GM19351 (cell line): ENCODE data around the gene CGB2.
"Not testable (repeated sequence)": the region's sequence is repeated elsewhere in the genome, so short reads cannot be mapped to it uniquely, and the experiment has no call there.

Experiments
- ATAC-seq: cut with Tn5 transposase; IDR thresholded peaks from one replicate; pipeline ENCODE4 v1.9.1; 2021; ENCODE audit warnings: mild to moderate bottlenecking, moderate library complexity; ENCODE audit not compliant: unreplicated experiment

CGB2 gene

DNA sequence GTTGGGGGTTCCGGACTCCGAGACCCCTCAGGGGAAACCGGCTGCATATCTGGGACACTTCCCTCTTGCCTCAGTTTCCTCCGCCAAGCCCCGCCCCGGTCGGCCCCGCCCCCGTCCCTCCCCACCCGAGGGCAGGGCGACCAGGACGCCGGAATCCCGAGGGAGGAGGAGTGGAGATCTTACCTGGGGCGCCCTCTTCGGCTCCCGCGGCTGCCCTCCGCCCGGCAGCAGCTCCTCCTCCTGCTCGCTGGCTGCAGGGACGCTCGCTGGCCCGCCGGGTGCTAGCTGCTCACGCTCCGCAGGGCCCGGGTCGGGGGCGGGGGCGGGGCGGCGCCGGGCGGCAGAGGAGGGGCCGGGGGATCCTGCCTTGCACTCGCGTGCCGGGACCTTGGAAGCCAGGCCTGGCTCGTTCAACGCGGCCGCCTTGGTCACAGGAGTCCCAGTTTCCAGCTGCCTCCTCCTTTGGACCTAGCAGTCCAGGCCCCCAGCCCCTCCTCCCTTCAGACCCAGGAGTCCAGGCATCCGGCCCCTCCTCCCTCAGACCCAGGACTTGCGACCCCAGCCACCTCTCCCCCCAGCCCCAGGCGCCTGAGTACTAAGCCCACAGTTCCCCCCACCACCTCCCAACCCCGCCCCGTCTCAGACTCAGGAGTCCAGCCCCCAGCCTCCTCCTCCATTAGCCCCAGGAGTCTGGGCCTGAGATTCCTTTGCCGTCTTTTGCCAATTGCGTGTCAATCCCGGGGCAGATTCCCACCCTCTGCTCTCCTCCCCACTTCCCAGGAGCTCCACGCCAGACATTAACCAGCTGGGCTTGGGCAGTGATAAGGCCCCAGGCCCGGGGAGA lies 33.3 kb downstream of the CGB2 start, which contains the start of gene NTF4:
TSS of gene NTF4 (minus strand) at position 51 of the 844 bp plus-strand sequence. CDS start 2,821 bp downstream, outside the sequence.
- no peak for ATAC-seq

DNA sequence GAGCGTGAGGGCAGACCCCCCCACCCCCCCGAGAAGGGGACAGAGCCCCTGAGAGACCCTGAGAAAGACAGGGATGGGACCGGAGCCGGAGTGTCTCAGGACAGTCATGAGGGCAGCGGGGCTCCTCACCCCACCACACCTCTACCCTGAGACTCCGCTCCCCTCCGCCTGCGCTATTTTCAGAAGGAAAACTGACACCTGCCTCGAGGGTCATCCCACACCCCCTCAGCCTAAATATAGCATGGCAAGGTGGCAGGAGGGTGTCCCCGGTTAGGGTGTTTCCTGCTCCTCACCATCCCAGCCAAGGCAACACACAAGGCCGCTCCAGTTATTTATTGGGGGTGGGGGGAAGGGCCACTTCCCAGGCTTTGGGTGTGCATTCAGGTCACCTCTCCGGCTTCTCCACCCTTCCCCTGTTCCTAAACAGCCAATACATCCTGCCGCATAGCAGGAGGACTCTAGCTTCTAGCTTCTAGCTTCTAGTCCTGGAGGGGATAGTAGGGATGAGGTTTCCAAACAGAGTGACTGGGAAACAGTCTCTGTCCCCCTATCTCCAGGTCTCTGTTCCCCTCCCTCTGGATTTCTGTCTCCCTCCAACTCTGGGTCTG lies 34.3 kb downstream of the CGB2 start:
- ATAC-seq, result no peak

DNA sequence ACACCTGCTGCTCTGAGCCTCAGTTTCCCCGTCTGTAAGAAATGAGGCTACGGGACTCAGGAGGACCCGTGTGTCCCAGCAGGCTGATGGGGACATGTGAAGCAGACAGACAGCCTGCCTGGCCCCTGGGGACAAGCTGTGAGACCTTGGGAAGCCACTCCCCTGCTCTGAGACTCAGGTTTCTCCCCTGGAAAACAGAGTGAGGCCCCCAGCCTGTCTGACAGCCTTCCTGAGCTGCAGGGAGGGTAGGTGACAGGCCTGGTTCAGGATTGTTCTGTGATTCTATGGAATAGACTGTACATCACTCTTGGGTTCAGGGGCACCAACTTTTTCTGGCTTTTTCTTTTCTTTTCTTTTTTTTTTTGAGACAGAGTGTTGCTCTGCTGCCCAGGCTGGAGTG lies 35.9 kb downstream of the CGB2 start:
- ATAC-seq, result no peak

DNA sequence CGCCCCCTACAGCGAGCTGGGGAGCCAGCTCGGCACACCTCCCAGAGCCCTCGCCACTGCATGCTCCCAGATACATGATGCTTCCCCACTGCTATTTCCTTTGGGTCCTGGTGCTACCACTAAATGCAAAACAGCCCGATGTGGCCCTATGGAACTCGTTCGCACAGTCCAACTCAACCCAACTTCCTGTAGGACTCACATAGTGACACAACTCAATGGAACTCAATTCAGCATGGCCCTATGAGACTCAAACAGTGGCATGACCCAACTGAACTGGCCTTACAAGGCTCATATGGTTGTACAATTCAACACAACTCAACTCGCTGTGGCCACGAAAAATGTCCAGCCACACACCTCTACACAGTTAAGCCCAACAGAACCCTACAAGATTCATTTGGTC lies 37.3 kb downstream of the CGB2 start:
- no peak for ATAC-seq

DNA sequence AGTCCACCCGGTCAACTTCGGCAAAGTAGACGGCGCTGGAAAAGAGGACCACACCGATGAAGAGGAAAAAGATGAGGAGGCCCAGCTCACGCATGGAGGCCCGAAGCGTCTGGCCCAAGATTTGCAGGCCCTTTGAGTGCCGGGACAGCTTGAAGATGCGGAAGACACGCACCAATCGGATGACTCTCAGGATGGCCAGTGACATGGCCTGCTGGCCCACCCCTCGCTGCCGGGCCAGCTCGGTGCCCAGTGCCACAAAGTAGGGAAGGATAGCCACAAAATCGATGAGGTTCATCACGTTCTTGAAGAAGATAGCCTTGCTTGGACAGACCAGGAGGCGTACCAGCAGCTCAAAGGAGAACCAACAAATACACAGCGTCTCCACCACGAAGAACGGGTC lies 38.7 kb downstream of the CGB2 start:
- ATAC-seq, result no peak

DNA sequence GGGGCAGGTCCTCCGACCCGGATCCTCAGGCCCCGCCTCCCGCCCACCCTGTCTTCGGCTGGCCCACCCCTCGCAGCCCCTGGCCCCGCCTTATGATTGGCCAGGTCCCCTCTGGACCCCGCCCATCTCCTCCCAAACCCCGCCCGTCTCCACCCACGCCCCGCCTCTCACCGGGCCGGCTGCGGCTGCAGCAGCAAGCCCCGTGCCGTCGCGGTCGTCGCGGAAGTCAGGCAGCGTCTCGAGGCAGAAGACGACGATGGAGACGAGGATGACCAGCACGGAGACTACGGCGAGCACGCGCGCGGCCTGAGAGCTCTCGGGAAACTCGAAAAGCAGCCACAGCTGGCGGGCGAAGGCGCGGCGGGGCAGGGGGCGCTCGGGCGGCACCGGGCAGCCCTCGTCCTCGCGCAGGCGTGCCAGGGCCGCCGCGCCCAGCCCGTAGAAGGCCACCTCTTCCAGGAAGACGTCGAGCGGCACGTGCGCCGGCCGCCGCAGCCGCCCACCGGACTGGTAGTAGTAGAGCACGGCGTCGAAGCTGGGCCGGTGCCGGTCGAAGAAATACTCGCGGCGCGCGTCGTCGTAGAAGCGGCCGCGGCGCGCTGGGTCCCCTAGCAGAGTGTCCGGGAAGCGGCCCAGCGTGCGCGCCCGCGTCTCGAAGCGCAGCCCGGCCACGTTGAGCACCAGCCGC lies 40.3 kb downstream of the CGB2 start:
- no peak for ATAC-seq

DNA sequence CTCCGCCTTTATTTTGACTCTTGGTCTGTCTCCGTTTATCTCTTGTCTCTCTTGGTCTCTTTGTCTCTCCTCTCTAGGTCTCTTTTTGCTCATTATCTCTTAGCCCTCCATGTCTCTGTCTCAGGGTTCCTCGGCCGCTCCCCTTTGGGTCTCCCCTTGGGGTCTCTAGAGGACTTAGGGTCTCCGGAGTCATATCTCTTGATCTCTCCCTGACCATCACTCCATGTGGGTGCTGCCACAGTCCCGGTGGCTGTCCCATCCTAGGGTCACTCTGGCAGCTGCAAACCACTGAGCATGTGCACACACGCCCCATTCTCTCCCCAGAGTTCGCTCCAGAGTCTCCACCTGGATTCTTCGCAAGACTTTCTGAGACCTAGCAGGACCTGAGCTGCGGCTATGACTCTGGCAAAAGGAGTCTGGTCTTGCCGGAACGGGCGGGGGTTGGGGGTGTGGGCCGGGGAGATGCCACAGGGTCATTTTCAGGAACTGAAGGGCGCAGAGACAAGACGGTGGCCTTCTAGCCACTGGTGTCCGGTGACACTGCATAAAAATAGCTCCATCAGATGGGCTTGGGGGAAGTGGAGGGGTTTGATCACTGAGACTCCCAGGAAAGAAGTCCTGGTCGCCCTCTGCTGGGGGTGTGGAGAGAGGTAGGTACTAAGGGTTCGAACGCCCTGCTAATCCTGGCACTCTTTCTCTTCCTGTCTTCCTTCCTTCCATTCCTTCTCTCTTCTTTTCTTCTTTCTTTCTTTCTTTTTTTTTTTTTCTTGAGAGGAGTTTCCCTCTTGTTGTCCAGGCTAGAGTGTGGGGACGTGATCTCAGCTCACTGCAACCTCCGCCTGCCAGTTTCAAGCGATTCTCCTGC lies 42.1 kb downstream of the CGB2 start:
- ATAC-seq, result no peak

DNA sequence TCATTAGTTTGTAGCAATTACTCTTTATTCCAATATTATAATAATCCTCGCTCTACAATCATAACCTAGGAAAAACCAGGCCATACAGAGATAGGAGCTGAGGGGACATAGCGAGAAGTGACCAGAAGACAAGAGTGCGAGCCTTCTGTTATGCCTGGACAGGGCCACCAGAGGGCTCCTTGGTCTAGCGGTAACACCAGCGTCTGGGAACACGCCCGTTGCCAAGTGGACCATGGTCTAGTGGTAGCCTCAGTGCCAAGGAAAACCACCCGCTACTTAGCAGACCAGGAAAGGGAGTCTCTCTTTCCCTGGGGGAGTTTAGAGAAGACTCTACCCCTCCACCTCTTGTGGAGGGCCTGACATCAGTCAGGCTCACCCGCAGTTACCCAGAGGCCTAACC lies 43.2 kb downstream of the CGB2 start:
- not testable (repeated sequence) for ATAC-seq

DNA sequence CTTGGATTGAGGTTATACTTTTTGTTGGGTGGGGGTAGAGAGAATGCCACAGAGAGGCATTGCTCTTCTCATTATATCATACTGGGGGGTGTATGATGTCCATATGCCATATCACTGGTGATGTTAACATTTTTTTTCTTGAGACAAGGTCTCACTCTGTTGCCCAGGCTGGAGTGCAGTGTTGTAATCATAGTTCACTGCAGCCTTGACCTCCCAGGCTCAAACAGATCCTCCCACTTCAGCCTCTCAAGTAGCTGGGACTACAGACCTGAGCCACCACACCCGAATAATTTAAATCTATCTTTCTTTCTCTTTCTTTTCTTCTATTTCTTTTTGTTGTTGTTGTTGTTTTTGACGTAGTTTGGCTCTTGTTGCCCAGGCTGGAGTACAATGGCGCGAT lies 48.7 kb downstream of the CGB2 start:
- ATAC-seq, result no peak

DNA sequence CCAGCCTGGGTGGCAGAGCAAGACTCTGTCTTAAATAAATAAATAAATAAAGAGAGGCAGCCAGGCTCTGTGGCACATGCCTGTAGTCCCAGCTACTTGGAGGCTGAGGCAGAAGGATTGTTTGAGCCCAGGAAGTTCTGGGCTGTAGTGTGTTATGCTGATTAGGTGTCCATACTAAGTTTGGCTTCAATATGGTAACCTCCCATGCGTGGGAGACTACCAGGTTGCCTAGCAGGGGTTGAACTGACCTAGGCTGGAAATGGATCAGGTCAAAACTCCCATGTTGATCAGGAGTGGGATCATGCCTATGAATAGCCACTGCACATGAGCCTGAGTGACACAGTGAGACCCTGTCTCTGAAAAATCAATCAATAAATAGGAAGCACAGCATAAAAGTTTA lies 49.6 kb downstream of the CGB2 start:
- no peak for ATAC-seq
